Gastroesophageal sphincter (tissue), 4 donors: ENCODE measurements around the gene WWP2. TPM values are rescaled to one million over a fixed set of nuclear protein-coding genes. Genes with fewer than 3 reads are reported as not detected.
"Not testable (repeated sequence)": the region's sequence is repeated elsewhere in the genome, so short reads cannot be mapped to it uniquely, and the experiment has no call there.

Experiments
- ATAC-seq: fragments of 150-250 bp; one replicate; pipeline ENCODE4 v1.9.1; 2016; ENCODE audit warnings: mild to moderate bottlenecking, moderate library complexity
- H3K27ac ChIP-seq, 4 donors: fragments of 200-600 bp; sonication (generic) in 3 of 4; 1 replicate in 3 of 4; 2 replicates in 1 of 4; pipeline ENCODE4 v1.5.1; 2016 to 2019
- H3K27me3 ChIP-seq: fragments of 200-600 bp; sonication (generic); one replicate; pipeline ENCODE4 v1.5.1; 2019
- H3K36me3 ChIP-seq, 2 donors: fragments of 200-600 bp; sonication (generic); one replicate each; pipeline ENCODE4 v1.5.1; 2019; ENCODE audit warnings: control low read depth in 1 of 2
- H3K4me1 ChIP-seq, 3 donors: fragments of 200-600 bp; sonication (generic); 1 replicate in 2 of 3; 2 replicates in 1 of 3; pipeline ENCODE4 v1.5.1; 2016 to 2019; ENCODE audit warnings: control low read depth in 2 of 3
- H3K4me3 ChIP-seq, 2 donors: fragments of 200-600 bp; sonication (generic); one replicate each; pipeline ENCODE4 v1.5.1; 2019; ENCODE audit warnings: mild to moderate bottlenecking in 1 of 2, moderate library complexity in 1 of 2
- H3K9me3 ChIP-seq, 3 donors: fragments of 200-600 bp; sonication (generic); one replicate each; pipeline ENCODE4 v1.5.1; 2017 to 2019; ENCODE audit warnings: control low read depth in 2 of 3
- EP300 ChIP-seq: sonication (generic); formaldehyde crosslinking; IDR thresholded peaks from one replicate; pipeline ENCODE4 v1.6.1; 2017; ENCODE audit warnings: antibody characterized with exemption, mild to moderate bottlenecking
- POLR2A ChIP-seq, 2 donors: fragments of 450-650 bp; IDR thresholded peaks; one replicate each; pipeline ENCODE4 v1.6.1; 2017; ENCODE audit warnings: antibody characterized with exemption in 2 of 2, mild to moderate bottlenecking in 2 of 2, moderate library complexity in 1 of 2
- POLR2AphosphoS5 ChIP-seq: sonication (generic); formaldehyde crosslinking; IDR thresholded peaks from one replicate; pipeline ENCODE4 v1.6.1; 2017; ENCODE audit warnings: antibody characterized with exemption
- WGBS, 2 donors: methylation state at CpG; one replicate each; pipeline ENCODE4 v1.1.5; 2018; ENCODE audit warnings: low coverage in 1 of 2; 5-methylcytosine and 5-hydroxymethylcytosine counted together
- total RNA-seq, 4 donors: library from RNA; depleted of rRNA; stranded (reverse); fragments of >200 nt; gene quantifications; one replicate each; pipeline ENCODE4 v1.1.0, GENCODE V29; 2016
- TF ChIP-seq, protein P1 (sequence below), 4 experiments: fragments of 200-600 bp in 2 of 4; fragments of 450-650 bp in 2 of 4; sonication (generic) in 1 of 4; IDR thresholded peaks; one replicate each; pipeline ENCODE4 v1.5.1; 2017 to 2019; ENCODE audit warnings: antibody characterized with exemption in 4 of 4, mild to moderate bottlenecking in 2 of 4, moderate library complexity in 2 of 4

WWP2 gene
- total RNA-seq, 4 donors from 2014 or later = 23.4 to 31.9 (median 28.8) TPM

GRCh38 chr16:69781118-69781517 lies 19.0 kb downstream of the WWP2 start:
- Histone ChIP-seq H3K9me3 (peaks cover 0 to 2% (median 0%) of the 10 kb centered on the region in 3 donors), H3K4me3 (no peak overlapping the region), H3K27me3 (no peaks in the 10 kb centered on the region), H3K27ac (no peak overlapping the region), H3K4me1 (no peaks in the 10 kb centered on the region), H3K36me3 (peaks cover 0 to 13% of the 10 kb centered on the region in 2 donors)
- 69% methylated on average over 2 to 3 of the region's 3 CpGs for WGBS, 2 donors
- ATAC-seq = no peak
- TF ChIP-seq POLR2AphosphoS5 = no peak
- TF ChIP-seq POLR2A (IDR thresholded peaks at IDR 0.05) = no peak
- TF ChIP-seq EP300 = no peak
- TF ChIP-seq, protein P1, sequence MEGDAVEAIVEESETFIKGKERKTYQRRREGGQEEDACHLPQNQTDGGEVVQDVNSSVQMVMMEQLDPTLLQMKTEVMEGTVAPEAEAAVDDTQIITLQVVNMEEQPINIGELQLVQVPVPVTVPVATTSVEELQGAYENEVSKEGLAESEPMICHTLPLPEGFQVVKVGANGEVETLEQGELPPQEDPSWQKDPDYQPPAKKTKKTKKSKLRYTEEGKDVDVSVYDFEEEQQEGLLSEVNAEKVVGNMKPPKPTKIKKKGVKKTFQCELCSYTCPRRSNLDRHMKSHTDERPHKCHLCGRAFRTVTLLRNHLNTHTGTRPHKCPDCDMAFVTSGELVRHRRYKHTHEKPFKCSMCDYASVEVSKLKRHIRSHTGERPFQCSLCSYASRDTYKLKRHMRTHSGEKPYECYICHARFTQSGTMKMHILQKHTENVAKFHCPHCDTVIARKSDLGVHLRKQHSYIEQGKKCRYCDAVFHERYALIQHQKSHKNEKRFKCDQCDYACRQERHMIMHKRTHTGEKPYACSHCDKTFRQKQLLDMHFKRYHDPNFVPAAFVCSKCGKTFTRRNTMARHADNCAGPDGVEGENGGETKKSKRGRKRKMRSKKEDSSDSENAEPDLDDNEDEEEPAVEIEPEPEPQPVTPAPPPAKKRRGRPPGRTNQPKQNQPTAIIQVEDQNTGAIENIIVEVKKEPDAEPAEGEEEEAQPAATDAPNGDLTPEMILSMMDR (IDR thresholded peaks at IDR 0.05) = no peak

GRCh38 chr16:69784586-69784985 lies 22.5 kb downstream of the WWP2 start:
- Histone ChIP-seq H3K27me3 (no peaks in the 10 kb centered on the region), H3K4me1 (no peaks in the 10 kb centered on the region), H3K4me3 (no peak overlapping the region), H3K36me3 (peaks cover 0 to 38% of the 10 kb centered on the region in 2 donors), H3K27ac (no peak overlapping the region), H3K9me3 (no peaks in the 10 kb centered on the region)
- TF ChIP-seq POLR2AphosphoS5 (no peak), POLR2A (IDR thresholded peaks at IDR 0.05) (no peak), EP300 (no peak)
- TF ChIP-seq, protein P1 (IDR thresholded peaks at IDR 0.05) = no peak
- ATAC-seq = no peak
- 57 to 79% methylated on average over 6 of the region's 6 CpGs for WGBS, 2 donors

DNA sequence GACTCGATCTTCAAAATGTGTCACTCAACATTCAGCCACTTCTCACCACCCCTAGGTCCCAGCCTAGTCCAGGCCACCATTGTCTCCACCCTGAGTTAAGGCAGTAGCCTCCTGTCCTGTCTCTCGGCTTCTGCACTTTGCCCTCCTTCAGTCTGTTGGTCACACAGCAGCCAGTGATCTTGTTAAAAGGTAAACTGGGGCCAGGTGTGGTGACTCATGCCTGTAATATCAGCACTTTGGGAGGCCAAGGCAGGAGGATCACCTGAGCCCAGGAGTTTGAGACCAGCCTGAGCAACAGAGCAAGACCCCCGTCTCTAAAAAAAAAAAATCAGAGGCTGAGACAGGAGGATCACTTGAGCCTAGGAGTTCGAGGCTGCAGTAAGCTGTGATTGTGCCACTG lies 25.8 kb downstream of the WWP2 start:
- no peaks in the 10 kb centered on the region for H3K4me1 ChIP-seq
- no peaks in the 10 kb centered on the region for H3K9me3 ChIP-seq
- no peaks in the 10 kb centered on the region for H3K27me3 ChIP-seq
- no peak overlapping the region for H3K4me3 ChIP-seq
- peaks cover 0 to 59% of the 10 kb centered on the region in 2 donors for H3K36me3 ChIP-seq
- WGBS, 2 donors = 100% methylated on average over 3 of the region's 4 CpGs; no CpG with 5 or more reads in 1 of the 2 donors
- H3K27ac ChIP-seq = no peak overlapping the region
- no peak for ATAC-seq
- no peak for TF ChIP-seq EP300
- TF ChIP-seq POLR2AphosphoS5 = no peak
- TF ChIP-seq, protein P1 (IDR thresholded peaks at IDR 0.05) = no peak
- no peak for TF ChIP-seq POLR2A (IDR thresholded peaks at IDR 0.05)

DNA sequence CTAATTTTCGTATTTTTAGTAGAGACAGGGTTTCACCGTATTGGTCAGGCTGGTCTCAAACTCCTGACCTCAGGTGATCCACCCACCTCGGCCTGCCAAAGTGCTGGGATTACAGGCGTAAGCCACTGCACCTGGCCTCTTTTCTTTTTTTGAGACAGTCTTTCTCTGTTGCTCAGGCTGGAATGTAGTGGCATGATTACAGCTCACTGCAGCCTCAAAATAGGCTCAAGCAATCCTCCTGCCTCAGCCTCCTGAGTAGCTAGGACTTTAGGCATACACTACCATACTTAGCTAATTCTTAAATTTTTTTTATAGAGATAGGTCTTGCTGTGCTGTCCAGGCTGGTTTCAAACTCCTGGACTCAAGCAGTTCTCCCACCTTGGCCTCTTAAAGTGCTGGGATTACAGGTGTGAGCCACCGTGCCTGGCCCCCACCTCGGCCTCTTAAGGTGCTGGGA lies 29.3 kb downstream of the WWP2 start:
- WGBS, 2 donors = 94 to 100% methylated on average over 2 to 6 of the region's 6 CpGs
- not testable (repeated sequence) for H3K4me1 ChIP-seq, H3K27me3 ChIP-seq, H3K9me3 ChIP-seq, ATAC-seq, H3K4me3 ChIP-seq, H3K27ac ChIP-seq
- H3K36me3 ChIP-seq = peaks cover 0 to 49% of the 10 kb centered on the region in 2 donors

GRCh38 chr16:69793526-69793925 lies 31.4 kb downstream of the WWP2 start:
- TF ChIP-seq, protein P1 (IDR thresholded peaks at IDR 0.05) = no peak
- TF ChIP-seq POLR2A (IDR thresholded peaks at IDR 0.05) = no peak
- Histone ChIP-seq H3K4me3 (no peak overlapping the region), H3K4me1 (peaks cover 0 to 11% (median 0%) of the 10 kb centered on the region in 3 donors), H3K36me3 (peaks cover 0 to 31% of the 10 kb centered on the region in 2 donors), H3K9me3 (no peaks in the 10 kb centered on the region), H3K27me3 (no peaks in the 10 kb centered on the region), H3K27ac (no peak overlapping the region)
- no peak for ATAC-seq
- 83 to 89% methylated on average over 4 of the region's 4 CpGs for WGBS, 2 donors
